Prostate gland (tissue), 2 donors: ENCODE data around the gene GPR151. TPM values are rescaled to one million over a fixed set of nuclear protein-coding genes. Genes with fewer than 3 reads are reported as not detected.

ENCODE experiments used
- DNase-seq: peaks from one replicate; pipeline ENCODE4 v3.0.0-alpha.2; 2019; ENCODE audit warnings: low spot score
- H3K27ac ChIP-seq, 2 donors: fragments of 200-600 bp; sonication (generic); 2 replicates each; pipeline ENCODE4 v1.5.1; 2017 to 2019
- H3K27me3 ChIP-seq: fragments of 200-600 bp; sonication (generic); replicated peaks from 2 replicates; pipeline ENCODE4 v1.5.1; 2019; ENCODE audit not compliant: insufficient read depth
- H3K36me3 ChIP-seq, 2 donors: fragments of 200-600 bp; sonication (generic); 1 replicate in 1 of 2; 2 replicates in 1 of 2; pipeline versions ENCODE4 v1.5.1 to v1.8.1; 2017 to 2019
- H3K4me1 ChIP-seq: fragments of 200-600 bp; sonication (generic); replicated peaks from 2 replicates; pipeline ENCODE4 v1.5.1; 2019
- H3K4me3 ChIP-seq, 2 donors: fragments of 200-600 bp; sonication (generic); 2 replicates each; pipeline ENCODE4 v1.5.1; 2017 to 2019
- H3K9me3 ChIP-seq: fragments of 200-600 bp; sonication (generic); 2 replicates; pipeline ENCODE4 v1.5.1; 2017
- POLR2A ChIP-seq: fragments of 450-650 bp; IDR thresholded peaks from one replicate; pipeline ENCODE4 v1.6.1; 2016; ENCODE audit warnings: antibody characterized with exemption, mild to moderate bottlenecking
- POLR2AphosphoS5 ChIP-seq: sonication (generic); formaldehyde crosslinking; IDR thresholded peaks from one replicate; pipeline ENCODE4 v1.6.1; 2017; ENCODE audit warnings: antibody characterized with exemption
- WGBS: methylation state at CpG from one replicate; pipeline ENCODE4 v1.1.5; 2018; 5-methylcytosine and 5-hydroxymethylcytosine counted together
- intact Hi-C: fragments of 100-400 bp; cut with DNase I; formaldehyde crosslinking; loops from one replicate; pipeline ENCODE4 v1.14.2; 2022
- total RNA-seq, 2 donors: library from RNA; depleted of rRNA; stranded (reverse); fragments of >200 nt; gene quantifications; one replicate each; pipeline ENCODE4 v1.1.0, GENCODE V29; 2016
- TF ChIP-seq, protein P1 (sequence below), 4 experiments: fragments of 200-600 bp in 2 of 4; fragments of 450-650 bp in 2 of 4; sonication (generic) in 2 of 4; IDR thresholded peaks; 1 replicate in 3 of 4; 2 replicates in 1 of 4; pipeline ENCODE4 v1.5.1; 2016 to 2019; ENCODE audit warnings: antibody characterized with exemption in 4 of 4, mild to moderate bottlenecking in 2 of 4, moderate library complexity in 2 of 4

GPR151 gene
- total RNA-seq, 2 donors from 2014 or later, result not detected

- Histone ChIP-seq H3K27ac (no peak overlapping the region), H3K27me3 (no peaks in the 10 kb centered on the region), H3K9me3 (no peaks in the 10 kb centered on the region), H3K4me1 (no peaks in the 10 kb centered on the region), H3K4me3 (no peak overlapping the region), H3K36me3 (no peaks in the 10 kb centered on the region)
- intact Hi-C loops, result no loop called here
- DNase-seq, result no peak
- TF ChIP-seq POLR2AphosphoS5, result no peak
- TF ChIP-seq, protein P1, sequence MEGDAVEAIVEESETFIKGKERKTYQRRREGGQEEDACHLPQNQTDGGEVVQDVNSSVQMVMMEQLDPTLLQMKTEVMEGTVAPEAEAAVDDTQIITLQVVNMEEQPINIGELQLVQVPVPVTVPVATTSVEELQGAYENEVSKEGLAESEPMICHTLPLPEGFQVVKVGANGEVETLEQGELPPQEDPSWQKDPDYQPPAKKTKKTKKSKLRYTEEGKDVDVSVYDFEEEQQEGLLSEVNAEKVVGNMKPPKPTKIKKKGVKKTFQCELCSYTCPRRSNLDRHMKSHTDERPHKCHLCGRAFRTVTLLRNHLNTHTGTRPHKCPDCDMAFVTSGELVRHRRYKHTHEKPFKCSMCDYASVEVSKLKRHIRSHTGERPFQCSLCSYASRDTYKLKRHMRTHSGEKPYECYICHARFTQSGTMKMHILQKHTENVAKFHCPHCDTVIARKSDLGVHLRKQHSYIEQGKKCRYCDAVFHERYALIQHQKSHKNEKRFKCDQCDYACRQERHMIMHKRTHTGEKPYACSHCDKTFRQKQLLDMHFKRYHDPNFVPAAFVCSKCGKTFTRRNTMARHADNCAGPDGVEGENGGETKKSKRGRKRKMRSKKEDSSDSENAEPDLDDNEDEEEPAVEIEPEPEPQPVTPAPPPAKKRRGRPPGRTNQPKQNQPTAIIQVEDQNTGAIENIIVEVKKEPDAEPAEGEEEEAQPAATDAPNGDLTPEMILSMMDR (IDR thresholded peaks at IDR 0.05), result no peak
- TF ChIP-seq POLR2A, result no peak
- WGBS, result 57% methylated on average over 3 of the region's 3 CpGs
These were observed 11.8 kb upstream of the GPR151 start for GRCh38 chr5:146527785-146528184.

- Histone ChIP-seq H3K27me3 (no peaks in the 10 kb centered on the region), H3K36me3 (no peaks in the 10 kb centered on the region), H3K4me3 (no peak overlapping the region), H3K4me1 (no peaks in the 10 kb centered on the region), H3K9me3 (no peaks in the 10 kb centered on the region), H3K27ac (no peak overlapping the region)
- TF ChIP-seq, protein P1 (IDR thresholded peaks at IDR 0.05), result no peak
- TF ChIP-seq POLR2AphosphoS5 (no peak), POLR2A (no peak)
- 69% methylated on average over 3 of the region's 3 CpGs for WGBS
- intact Hi-C loops, result no loop called here
- no peak for DNase-seq
These were observed 7.7 kb upstream of the GPR151 start for GRCh38 chr5:146523698-146524097.

GRCh38 chr5:146521403-146522106 is 5.6 kb upstream of the GPR151 start:
- 74% methylated on average over 8 of the region's 8 CpGs for WGBS
- TF ChIP-seq, protein P1 (IDR thresholded peaks at IDR 0.05), result no peak
- no peak for TF ChIP-seq POLR2AphosphoS5
- TF ChIP-seq POLR2A, result no peak
- no peak overlapping the region for H3K27ac ChIP-seq
- intact Hi-C loops, result no loop called here
- H3K27me3 ChIP-seq, result no peaks in the 10 kb centered on the region
- no peak for DNase-seq
- H3K36me3 ChIP-seq, result no peaks in the 10 kb centered on the region
- no peaks in the 10 kb centered on the region for H3K9me3 ChIP-seq
- no peaks in the 10 kb centered on the region for H3K4me1 ChIP-seq
- no peak overlapping the region for H3K4me3 ChIP-seq

GRCh38 chr5:146520731-146521130 is 4.7 kb upstream of the GPR151 start:
- intact Hi-C loops, result no loop called here
- no peaks in the 10 kb centered on the region for H3K27me3 ChIP-seq
- no peak overlapping the region for H3K27ac ChIP-seq
- H3K36me3 ChIP-seq, result no peaks in the 10 kb centered on the region
- 71% methylated on average over 2 of the region's 2 CpGs for WGBS
- no peaks in the 10 kb centered on the region for H3K4me1 ChIP-seq
- no peak overlapping the region for H3K4me3 ChIP-seq
- no peaks in the 10 kb centered on the region for H3K9me3 ChIP-seq
- DNase-seq, result no peak
- TF ChIP-seq POLR2A (no peak), POLR2AphosphoS5 (no peak)
- TF ChIP-seq, protein P1 (IDR thresholded peaks at IDR 0.05), result no peak

- H3K9me3 ChIP-seq, result no peaks in the 10 kb centered on the region
- no peak for DNase-seq
- WGBS, result 91% methylated on average over 2 of the region's 2 CpGs
- no peaks in the 10 kb centered on the region for H3K36me3 ChIP-seq
- H3K4me3 ChIP-seq, result no peak overlapping the region
- H3K27ac ChIP-seq, result no peak overlapping the region
- H3K27me3 ChIP-seq, result no peaks in the 10 kb centered on the region
- intact Hi-C loops, result no loop called here
- no peak for TF ChIP-seq POLR2AphosphoS5
- TF ChIP-seq, protein P1 (IDR thresholded peaks at IDR 0.05), result no peak
- no peak for TF ChIP-seq POLR2A
- H3K4me1 ChIP-seq, result no peaks in the 10 kb centered on the region
These were observed 3.6 kb upstream of the GPR151 start for GRCh38 chr5:146519554-146519953.
